Stimulated activated CD4-positive, alpha-beta T cell treated with anti-CD3 and anti-CD28 coated beads, TNF-alpha, amount 100 ng/mL, for 48 hours (primary cell): ENCODE data around the gene TMEM200A.
"Not testable (repeated sequence)": the region's sequence is repeated elsewhere in the genome, so short reads cannot be mapped to it uniquely, and the experiment has no call there.

ENCODE experiments used
- DNase-seq, 3 donors: peaks; one replicate each; pipeline ENCODE4 v3.0.0-alpha.2; 2020; ENCODE audit warnings: low read depth in 3 of 3

The TMEM200A gene

DNA sequence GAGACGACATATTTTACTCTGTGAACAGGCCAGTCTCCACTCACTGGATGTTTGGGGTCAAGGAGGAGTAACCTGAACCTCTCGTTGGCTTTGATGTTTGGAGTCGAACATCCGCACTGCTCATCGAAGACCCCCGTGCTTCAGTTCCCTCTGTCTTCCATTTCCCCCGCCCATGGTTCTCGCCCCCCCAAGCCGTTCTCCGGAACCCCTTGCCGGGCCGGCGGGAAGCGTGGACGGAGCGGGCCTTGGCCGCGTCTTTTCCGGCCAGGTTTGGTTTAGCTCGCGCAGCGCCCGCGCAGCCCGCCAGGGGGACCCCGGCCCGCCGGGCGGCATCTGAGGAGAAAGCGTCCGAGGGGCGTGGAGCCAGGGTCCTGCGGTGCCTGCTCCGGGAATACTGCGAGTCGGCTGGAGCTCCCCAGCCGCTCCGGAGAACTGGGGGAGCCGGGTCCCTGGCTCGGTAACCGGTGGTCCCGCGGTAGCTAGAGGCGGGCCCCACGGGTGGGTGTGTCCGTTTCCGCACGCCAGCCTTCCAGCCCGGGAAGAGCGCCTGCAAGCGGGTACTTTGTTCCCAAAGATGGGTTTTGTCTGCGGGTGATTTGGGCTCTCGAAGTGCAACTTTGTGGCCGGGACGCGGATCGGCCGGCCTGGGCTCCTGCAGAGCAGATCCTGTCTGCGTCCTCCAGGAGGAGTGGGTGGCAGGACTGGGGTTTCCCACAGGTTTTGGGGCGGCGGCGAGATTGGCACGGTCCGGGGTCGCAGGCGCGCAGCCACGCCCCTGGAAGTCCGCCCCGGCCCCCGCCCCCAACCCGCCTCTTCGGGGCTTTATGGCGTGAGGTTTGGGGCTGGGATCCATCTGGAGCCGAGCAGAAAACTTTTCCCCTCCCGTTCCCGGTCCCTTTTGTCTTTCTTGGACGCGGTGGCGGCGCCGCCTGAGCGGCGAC, at the start of gene TMEM200A:
TMEM200A (plus strand) TSS at position 852 of the 941 bp plus-strand sequence. CDS start 74,406 bp downstream, outside the sequence.
- DNase-seq, result peak in 1 of 3 donors; percentile 26

DNA sequence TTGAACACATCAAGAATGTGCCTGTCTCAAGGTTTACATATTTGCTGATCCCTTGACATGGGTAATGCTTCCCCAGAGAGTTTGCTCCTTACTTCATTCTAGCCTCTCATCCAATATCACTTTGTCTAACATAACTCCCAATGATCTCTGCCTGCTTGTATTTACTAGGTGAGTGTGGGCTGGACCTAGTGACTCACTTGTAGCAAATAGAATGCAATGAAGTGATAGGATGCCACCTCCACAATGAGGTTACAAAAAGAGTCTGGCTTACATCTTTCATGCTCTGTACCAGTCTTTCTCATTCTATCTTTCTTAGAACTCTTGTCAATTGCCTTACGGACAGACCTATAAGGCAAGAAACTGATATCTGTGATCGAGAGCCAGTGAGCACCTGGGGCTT, 44.9 kb upstream of the TMEM200A start:
- DNase-seq, result no peak

GRCh38 chr6:130322673-130323268, 43.0 kb upstream of the TMEM200A start:
- DNase-seq, result peak; percentile 13 to 24 (median 22)

- DNase-seq, result no peak
Measured at GRCh38 chr6:130324657-130325056, 41.2 kb upstream of the TMEM200A start.

DNA sequence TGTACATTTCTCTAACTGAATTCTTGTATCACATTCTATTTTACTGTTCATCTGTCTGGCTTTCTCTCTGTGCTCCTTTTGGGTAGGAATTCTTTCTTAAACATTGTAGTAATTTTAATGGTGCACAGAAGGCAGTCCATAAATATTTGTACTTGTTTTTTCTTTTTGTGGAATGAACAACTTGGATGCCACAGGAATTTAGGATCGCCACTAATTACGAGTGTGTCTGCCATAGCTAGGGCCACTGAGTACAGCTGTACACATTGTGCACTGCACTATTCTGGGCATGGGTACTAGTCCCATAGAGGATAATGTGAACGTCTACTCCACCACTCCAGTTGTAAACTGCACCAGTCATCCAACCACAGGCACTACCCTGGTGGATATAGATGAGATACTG, 39.3 kb upstream of the TMEM200A start:
- no peak for DNase-seq

GRCh38 chr6:130337534-130337933, 28.3 kb upstream of the TMEM200A start:
- DNase-seq, result no peak

- DNase-seq, result not testable (repeated sequence)
Measured at GRCh38 chr6:130346324-130346723, 19.5 kb upstream of the TMEM200A start.

GRCh38 chr6:130354322-130354721, 11.5 kb upstream of the TMEM200A start:
- no peak for DNase-seq

GRCh38 chr6:130355572-130355971, 10.2 kb upstream of the TMEM200A start:
- DNase-seq, result no peak

- no peak for DNase-seq
Measured at GRCh38 chr6:130357436-130357835, 8.4 kb upstream of the TMEM200A start.

GRCh38 chr6:130359736-130360135, 6.1 kb upstream of the TMEM200A start:
- no peak for DNase-seq

- DNase-seq, result no peak
Measured at GRCh38 chr6:130362128-130362527, 3.7 kb upstream of the TMEM200A start.

DNA sequence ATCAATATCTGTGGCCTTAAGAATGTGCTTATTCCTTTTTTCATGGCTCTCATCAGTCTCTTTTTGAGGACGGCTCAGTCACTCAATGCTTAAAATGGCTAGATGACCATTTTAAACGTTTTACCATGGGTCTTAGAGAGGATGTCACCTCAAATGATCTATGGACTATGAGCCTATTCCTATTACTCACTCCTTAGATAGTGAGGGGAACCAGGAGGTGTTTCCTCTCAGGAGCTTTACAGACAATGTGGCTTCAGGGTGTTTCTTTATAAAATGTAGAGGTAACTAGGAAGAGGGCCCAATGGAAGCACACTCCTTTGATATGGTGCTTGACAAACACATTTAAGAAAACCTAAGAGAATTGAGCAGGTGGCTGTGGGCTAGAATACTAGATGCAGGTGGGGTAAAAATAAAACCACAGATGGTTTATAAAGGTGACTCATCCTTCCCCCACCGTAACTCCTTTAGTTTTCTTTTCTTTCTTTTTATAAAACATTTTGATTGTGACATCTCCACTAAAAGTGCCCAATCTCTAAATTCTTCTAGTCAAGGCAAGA, 1.5 kb upstream of the TMEM200A start:
- DNase-seq, result no peak

DNA sequence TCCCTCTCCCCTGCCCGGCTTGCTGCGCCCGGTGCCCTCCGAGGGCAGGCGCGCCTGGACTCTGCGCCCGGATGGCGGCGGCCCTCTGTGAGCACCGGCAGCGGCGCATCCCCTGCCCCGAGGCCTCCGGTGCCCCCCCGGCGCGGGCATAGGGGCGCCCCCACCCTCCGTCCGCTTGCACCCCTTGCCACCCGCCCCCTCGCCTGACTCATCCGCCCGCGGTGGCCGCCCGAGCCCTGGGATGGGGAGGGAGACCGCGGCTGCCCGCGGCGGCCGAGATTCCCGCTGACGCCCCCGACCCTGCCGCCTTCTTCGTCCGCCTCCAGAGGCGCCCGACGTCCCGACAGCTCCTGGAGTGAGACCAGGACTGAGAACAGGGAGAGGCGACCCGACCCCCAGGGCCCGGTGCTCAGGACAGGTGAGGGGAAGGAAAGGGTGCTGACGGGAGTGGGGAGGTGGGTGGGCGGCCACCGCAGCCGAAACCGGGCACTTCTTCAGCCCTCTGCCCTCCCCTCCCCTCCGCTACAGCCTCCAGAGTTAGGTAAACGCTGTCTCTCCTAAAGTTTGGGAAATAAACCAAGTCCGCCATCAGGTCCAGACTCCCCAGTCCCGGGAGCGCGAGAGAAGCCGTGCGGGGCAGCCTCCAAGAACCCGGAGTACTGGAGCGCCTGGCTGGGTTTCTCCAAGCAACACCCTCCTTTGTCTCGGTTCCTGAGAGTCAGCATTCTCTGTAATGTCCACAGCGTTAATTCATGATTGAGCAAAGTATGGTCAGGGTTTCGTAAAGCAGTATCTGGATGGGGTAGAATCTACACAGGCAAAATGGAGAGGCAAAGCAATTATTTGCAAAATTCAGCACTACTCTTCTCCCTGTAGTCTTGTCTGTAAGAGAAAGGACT, 539 bp downstream of the TMEM200A start:
- DNase-seq, result no peak

GRCh38 chr6:130367767-130368166, 1.9 kb downstream of the TMEM200A start:
- DNase-seq, result no peak

- no peak for DNase-seq
Measured at GRCh38 chr6:130368576-130368975, 2.8 kb downstream of the TMEM200A start.

DNA sequence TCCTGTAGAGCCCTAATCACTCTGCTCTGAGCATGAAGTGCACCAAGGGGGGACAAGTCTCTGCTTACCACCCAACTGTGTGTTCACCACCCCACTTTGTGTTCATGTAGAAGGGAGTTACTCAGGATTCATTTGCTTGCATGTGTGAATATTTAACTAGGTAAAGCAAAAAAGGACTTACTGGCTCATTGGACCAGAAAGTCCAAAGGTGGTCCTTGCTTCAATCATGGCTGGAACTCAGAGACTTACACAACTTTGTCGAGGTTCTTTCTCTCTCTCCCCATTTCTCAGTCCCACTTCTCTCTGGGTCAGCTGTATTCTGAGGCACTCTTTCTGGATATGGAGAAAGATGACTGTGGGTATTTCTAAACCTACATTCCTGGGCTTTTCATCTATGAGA, 4.0 kb downstream of the TMEM200A start:
- DNase-seq, result no peak

- no peak for DNase-seq
Measured at GRCh38 chr6:130371921-130372420, 6.2 kb downstream of the TMEM200A start.

DNA sequence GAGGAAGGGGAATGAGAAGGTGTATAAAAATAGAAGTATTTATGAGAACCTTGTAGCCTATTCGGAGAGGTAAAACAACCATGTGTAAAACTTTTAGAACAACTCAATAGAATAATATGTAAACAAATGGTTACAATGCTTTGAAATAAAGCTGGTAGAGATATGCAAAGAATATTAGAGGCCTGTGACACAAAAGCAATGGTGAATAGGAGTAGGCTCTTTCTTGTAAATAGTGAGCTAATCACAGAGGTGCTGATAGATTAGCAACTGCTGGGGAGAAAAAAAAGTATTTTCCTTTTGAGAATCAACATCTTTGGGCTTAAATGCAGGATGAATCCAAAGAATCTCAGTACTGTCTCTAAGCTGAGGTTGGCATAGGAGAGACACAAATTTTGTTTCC, 7.0 kb downstream of the TMEM200A start:
- no peak for DNase-seq

DNA sequence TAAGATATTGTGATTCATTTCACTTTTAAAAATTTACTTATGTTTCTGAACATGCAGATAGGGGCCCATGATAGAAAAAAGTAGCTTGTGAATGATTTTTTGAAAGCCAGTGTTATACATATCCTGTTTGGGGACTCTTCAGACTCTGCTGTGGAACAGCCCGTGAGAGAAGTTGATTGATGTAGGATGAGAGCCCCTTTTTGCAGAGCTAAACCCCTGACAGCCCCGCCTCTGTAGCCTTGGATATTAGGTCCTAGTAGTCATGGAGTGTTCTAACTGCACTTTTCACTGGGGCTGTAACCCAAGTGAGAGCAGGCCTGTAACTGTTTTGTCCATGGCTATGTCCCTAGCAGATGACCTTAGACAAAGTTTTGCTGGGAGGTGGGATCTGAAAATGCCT, 8.2 kb downstream of the TMEM200A start:
- no peak for DNase-seq

- DNase-seq, result no peak
Measured at GRCh38 chr6:130376936-130377335, 11.1 kb downstream of the TMEM200A start.

DNA sequence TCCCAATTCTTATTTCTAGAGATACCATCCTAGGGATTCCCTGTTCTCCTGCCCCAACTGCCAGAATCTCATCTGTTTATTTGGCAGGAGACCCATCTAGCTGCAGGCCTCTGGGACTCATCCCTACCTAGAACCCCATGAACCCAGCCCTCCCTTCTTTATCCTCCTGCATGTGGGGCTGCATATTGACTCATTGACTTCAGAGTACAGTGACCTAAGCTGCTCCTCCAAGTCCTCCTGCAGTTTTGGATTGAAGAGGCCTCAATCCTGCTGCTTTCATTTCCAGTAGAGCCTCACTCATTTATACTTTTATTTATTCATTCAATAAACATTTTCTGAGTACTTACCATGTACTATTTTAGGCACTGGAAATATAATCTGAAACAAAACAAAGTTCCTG, 11.6 kb downstream of the TMEM200A start:
- DNase-seq, result no peak
